ENCODE results near the gene NRXN3.

The NRXN3 gene

GRCh38 chr14:79320561-79320960 is 1150.4 kb downstream of the NRXN3 start:
- POLR2A ChIA-PET: no interaction called here
- CTCF ChIA-PET: no interaction called here
- DNase-seq (ENCODE audit: extremely low spot score): no peak
- TF ChIP-seq, protein P1, sequence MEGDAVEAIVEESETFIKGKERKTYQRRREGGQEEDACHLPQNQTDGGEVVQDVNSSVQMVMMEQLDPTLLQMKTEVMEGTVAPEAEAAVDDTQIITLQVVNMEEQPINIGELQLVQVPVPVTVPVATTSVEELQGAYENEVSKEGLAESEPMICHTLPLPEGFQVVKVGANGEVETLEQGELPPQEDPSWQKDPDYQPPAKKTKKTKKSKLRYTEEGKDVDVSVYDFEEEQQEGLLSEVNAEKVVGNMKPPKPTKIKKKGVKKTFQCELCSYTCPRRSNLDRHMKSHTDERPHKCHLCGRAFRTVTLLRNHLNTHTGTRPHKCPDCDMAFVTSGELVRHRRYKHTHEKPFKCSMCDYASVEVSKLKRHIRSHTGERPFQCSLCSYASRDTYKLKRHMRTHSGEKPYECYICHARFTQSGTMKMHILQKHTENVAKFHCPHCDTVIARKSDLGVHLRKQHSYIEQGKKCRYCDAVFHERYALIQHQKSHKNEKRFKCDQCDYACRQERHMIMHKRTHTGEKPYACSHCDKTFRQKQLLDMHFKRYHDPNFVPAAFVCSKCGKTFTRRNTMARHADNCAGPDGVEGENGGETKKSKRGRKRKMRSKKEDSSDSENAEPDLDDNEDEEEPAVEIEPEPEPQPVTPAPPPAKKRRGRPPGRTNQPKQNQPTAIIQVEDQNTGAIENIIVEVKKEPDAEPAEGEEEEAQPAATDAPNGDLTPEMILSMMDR (IDR thresholded peaks at IDR 0.05; ENCODE audit: control extremely low read depth, extremely low read depth, low read depth, missing control alignments): no peak

GRCh38 chr14:79321070-79321469 is 1150.9 kb downstream of the NRXN3 start:
- CTCF ChIA-PET: no interaction called here
- TF ChIP-seq, protein P1 (IDR thresholded peaks at IDR 0.05; ENCODE audit: control extremely low read depth, extremely low read depth, low read depth, missing control alignments): no peak
- DNase-seq (ENCODE audit: extremely low spot score): no peak

DNA sequence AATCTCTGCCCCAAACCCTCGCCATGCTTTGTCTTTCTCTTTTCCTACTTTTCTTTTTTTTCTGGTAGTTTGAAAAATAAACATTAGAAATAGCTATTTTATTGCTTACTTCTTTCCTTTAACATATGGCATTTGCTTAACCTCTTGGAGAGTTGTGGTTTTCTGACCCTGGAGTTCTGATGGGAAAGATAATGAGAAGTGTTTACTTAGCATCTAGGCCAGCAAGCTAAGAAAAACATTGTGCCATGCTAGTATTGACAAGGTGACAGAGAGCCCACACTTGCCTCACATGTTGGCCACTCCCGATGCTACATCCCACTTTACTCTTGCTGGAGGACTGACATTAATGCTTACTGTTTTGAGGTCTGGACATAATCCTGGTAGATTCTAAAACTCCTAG is 1154.9 kb downstream of the NRXN3 start:
- no peak for DNase-seq (ENCODE audit: extremely low spot score)
- TF ChIP-seq, protein P1 (IDR thresholded peaks at IDR 0.05; ENCODE audit: control extremely low read depth, extremely low read depth, low read depth, missing control alignments): no peak
- ChIA-PET POLR2A (no interaction called here), CTCF (no interaction called here)

More at GRCh38 chr14:79321070-79321469, 1150.9 kb downstream of the NRXN3 start:
- POLR2A ChIA-PET: no interaction called here

- TF ChIP-seq, protein P1 (IDR thresholded peaks at IDR 0.05; ENCODE audit: control extremely low read depth, extremely low read depth, low read depth, missing control alignments): no peak
- ChIA-PET CTCF (no interaction called here), POLR2A (no interaction called here)
These were observed 1155.4 kb downstream of the NRXN3 start for GRCh38 chr14:79325557-79325956.

GRCh38 chr14:79328863-79329262 is 1158.7 kb downstream of the NRXN3 start:
- ChIA-PET POLR2A (no interaction called here), CTCF (no interaction called here)
- DNase-seq (ENCODE audit: extremely low spot score): no peak
- TF ChIP-seq, protein P1 (IDR thresholded peaks at IDR 0.05; ENCODE audit: control extremely low read depth, extremely low read depth, low read depth, missing control alignments): no peak

More at GRCh38 chr14:79325557-79325956, 1155.4 kb downstream of the NRXN3 start:
- no peak for DNase-seq (ENCODE audit: extremely low spot score)

DNA sequence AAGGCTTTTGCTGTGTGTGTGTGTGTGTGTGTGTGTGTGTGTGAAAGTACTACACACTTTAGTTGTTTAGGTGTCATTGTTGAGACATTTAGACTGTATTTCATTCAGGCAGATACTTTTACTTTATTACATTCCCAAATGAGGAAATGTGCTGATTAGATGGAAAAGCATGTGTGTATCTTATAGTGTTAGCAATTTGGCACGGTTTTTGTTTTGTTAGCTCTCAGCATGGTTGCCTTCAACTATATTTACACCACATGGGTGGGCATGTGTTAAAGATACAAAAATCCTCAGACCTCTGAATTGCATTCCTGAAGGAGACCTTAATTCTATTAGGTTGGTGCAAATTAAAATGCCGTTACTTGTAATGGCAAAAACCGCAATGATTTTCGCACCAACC is 1161.7 kb downstream of the NRXN3 start:
- ChIA-PET POLR2A (no interaction called here), CTCF (interaction anchor here (1.8 kb wide), 1 partner anchor 10 kb away, joined by 5 read pairs; no protein-coding TSS in a partner anchor)
- no peak for DNase-seq (ENCODE audit: extremely low spot score)
- TF ChIP-seq, protein P1 (IDR thresholded peaks at IDR 0.05; ENCODE audit: control extremely low read depth, extremely low read depth, low read depth, missing control alignments): no peak
